ENCODE data around the gene KCNH2.
A peak's percentile ranks its signal among the peaks of the same experiment; 100 is the strongest.

The KCNH2 gene

GRCh38 chr7:150996376-150997074, 18.4 kb upstream of the KCNH2 start:
- WGBS, 2 experiments: 65 to 70% methylated on average over 30 of the region's 31 CpGs
- H3K36me3 ChIP-seq (ENCODE audit: control insufficient read depth, insufficient read depth, low read length): no peaks in the 10 kb centered on the region
- H3K4me1 ChIP-seq (ENCODE audit: control insufficient read depth, insufficient read depth, low read length): peaks cover 29% of the 10 kb centered on the region
- no peak overlapping the region for H3K27ac ChIP-seq (ENCODE audit: insufficient read depth, low read depth, low read length, poor library complexity, severe bottlenecking)
- H3K27me3 ChIP-seq (ENCODE audit: control insufficient read depth, insufficient read depth, low read length, poor library complexity, severe bottlenecking): no peaks in the 10 kb centered on the region
- H3K9me3 ChIP-seq (ENCODE audit: control insufficient read depth, low read length): no peaks in the 10 kb centered on the region
- no peak overlapping the region for H3K4me3 ChIP-seq (ENCODE audit: insufficient read depth, low read depth, low read length)

- Histone ChIP-seq H3K27me3 (ENCODE audit: control insufficient read depth, insufficient read depth, low read length, poor library complexity, severe bottlenecking) (no peaks in the 10 kb centered on the region), H3K9me3 (ENCODE audit: control insufficient read depth, low read length) (peaks cover 1% of the 10 kb centered on the region), H3K4me3 (ENCODE audit: insufficient read depth, low read depth, low read length) (no peak overlapping the region), H3K27ac (ENCODE audit: insufficient read depth, low read depth, low read length, poor library complexity, severe bottlenecking) (no peak overlapping the region), H3K36me3 (ENCODE audit: control insufficient read depth, insufficient read depth, low read length) (no peaks in the 10 kb centered on the region), H3K4me1 (ENCODE audit: control insufficient read depth, insufficient read depth, low read length) (peaks cover 29% of the 10 kb centered on the region)
- WGBS, 2 experiments: 80 to 86% methylated on average over 19 of the region's 19 CpGs
Observed at GRCh38 chr7:150994838-150995510, 16.9 kb upstream of the KCNH2 start.

DNA sequence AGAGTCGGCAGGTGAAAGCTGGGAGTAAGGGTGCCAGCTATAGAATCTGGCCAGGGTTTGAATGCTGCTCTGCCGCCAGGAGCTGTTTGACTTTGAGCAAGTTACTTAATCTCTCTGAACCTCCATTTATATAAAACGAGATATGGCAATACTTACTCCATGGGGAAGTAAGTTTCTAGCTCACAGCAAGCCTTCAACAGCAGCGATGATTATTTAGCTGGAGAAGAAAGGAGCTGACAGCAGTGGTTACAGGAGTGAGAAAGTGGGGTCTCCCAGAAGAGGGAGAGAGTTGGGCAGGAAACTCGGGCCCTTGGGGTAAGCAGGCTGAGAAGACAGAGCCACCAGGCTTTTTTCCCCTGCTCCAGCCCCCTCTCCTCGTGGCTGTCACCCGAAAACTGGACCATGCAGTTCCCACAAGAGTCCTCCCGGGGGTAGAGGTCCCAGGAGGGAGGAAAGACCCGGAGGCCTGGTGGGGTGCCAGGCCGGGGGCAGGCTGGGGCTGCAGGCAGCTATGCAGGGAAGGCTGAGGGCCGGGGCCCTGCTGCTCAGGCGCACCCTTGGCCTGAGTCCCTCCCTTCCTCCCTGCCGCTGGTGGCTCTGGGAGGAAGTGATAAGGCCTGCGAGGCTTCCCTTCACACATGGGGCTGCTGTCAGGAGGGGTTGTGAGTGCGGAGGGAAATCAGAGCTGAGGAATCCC, 16.2 kb upstream of the KCNH2 start:
- WGBS, 2 experiments: 79 to 81% methylated on average over 14 to 15 of the region's 15 CpGs
- Histone ChIP-seq H3K36me3 (ENCODE audit: control insufficient read depth, insufficient read depth, low read length) (no peaks in the 10 kb centered on the region), H3K27me3 (ENCODE audit: control insufficient read depth, insufficient read depth, low read length, poor library complexity, severe bottlenecking) (no peaks in the 10 kb centered on the region), H3K27ac (ENCODE audit: insufficient read depth, low read depth, low read length, poor library complexity, severe bottlenecking) (no peak overlapping the region), H3K4me1 (ENCODE audit: control insufficient read depth, insufficient read depth, low read length) (peaks cover 29% of the 10 kb centered on the region), H3K9me3 (ENCODE audit: control insufficient read depth, low read length) (peaks cover 2% of the 10 kb centered on the region), H3K4me3 (ENCODE audit: insufficient read depth, low read depth, low read length) (no peak overlapping the region)

DNA sequence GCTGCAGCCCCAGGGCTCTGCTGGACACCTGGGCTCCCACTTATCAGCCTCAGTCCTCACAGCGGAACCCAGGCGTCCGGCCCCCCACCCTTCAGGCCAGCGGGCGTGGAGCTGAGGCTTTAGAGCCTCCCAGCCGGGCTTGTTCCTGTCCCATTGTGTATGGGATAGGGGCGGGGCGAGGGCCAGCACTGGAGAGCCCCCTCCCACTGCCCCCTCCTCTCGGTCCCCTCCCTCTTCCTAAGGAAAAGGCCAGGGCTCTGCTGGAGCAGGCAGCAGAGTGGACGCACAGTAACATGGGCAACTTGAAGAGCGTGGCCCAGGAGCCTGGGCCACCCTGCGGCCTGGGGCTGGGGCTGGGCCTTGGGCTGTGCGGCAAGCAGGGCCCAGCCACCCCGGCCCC, 15.4 kb upstream of the KCNH2 start:
- WGBS, 2 experiments: 54 to 55% methylated on average over 14 of the region's 14 CpGs
- no peak overlapping the region for H3K27ac ChIP-seq (ENCODE audit: insufficient read depth, low read depth, low read length, poor library complexity, severe bottlenecking)
- H3K4me3 ChIP-seq (ENCODE audit: insufficient read depth, low read depth, low read length): no peak overlapping the region
- no peaks in the 10 kb centered on the region for H3K36me3 ChIP-seq (ENCODE audit: control insufficient read depth, insufficient read depth, low read length)
- H3K4me1 ChIP-seq (ENCODE audit: control insufficient read depth, insufficient read depth, low read length): peaks cover 29% of the 10 kb centered on the region
- no peaks in the 10 kb centered on the region for H3K27me3 ChIP-seq (ENCODE audit: control insufficient read depth, insufficient read depth, low read length, poor library complexity, severe bottlenecking)
- peaks cover 2% of the 10 kb centered on the region for H3K9me3 ChIP-seq (ENCODE audit: control insufficient read depth, low read length)

DNA sequence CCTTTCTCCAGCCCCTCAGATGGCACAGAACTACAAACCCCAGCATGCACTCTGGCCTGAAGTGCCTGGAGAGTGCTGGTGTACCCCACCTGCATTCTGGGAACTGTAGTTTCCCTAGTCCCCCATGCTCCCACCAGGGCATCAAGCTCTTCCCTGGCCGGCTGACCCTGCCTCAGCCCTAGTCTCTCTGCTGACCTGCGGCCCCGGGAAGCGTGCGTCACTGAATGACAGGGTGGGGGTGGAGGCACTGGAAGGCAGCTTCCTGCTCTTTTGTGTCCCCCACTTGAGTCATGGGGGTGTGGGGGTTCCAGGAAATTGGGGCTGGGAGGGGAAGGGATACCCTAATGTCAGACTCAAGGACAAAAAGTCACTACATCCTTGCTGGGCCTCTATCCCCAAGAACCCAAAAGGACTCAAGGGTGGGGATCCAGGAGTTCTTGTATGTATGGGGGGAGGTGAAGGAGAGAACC, 14.7 kb upstream of the KCNH2 start:
- Histone ChIP-seq H3K36me3 (ENCODE audit: control insufficient read depth, insufficient read depth, low read length) (no peaks in the 10 kb centered on the region), H3K4me1 (ENCODE audit: control insufficient read depth, insufficient read depth, low read length) (peaks cover 29% of the 10 kb centered on the region), H3K27me3 (ENCODE audit: control insufficient read depth, insufficient read depth, low read length, poor library complexity, severe bottlenecking) (no peaks in the 10 kb centered on the region), H3K27ac (ENCODE audit: insufficient read depth, low read depth, low read length, poor library complexity, severe bottlenecking) (no peak overlapping the region), H3K9me3 (ENCODE audit: control insufficient read depth, low read length) (peaks cover 2% of the 10 kb centered on the region), H3K4me3 (ENCODE audit: insufficient read depth, low read depth, low read length) (no peak overlapping the region)
- 13 to 14% methylated on average over 5 of the region's 5 CpGs for WGBS, 2 experiments

GRCh38 chr7:150992051-150992640, 14.0 kb upstream of the KCNH2 start:
- peaks cover 25% of the 10 kb centered on the region for H3K4me1 ChIP-seq (ENCODE audit: control insufficient read depth, insufficient read depth, low read length)
- 87 to 92% methylated on average over 6 of the region's 6 CpGs for WGBS, 2 experiments
- peaks cover 2% of the 10 kb centered on the region for H3K9me3 ChIP-seq (ENCODE audit: control insufficient read depth, low read length)
- H3K36me3 ChIP-seq (ENCODE audit: control insufficient read depth, insufficient read depth, low read length): no peaks in the 10 kb centered on the region
- no peaks in the 10 kb centered on the region for H3K27me3 ChIP-seq (ENCODE audit: control insufficient read depth, insufficient read depth, low read length, poor library complexity, severe bottlenecking)
- no peak overlapping the region for H3K4me3 ChIP-seq (ENCODE audit: insufficient read depth, low read depth, low read length)
- H3K27ac ChIP-seq (ENCODE audit: insufficient read depth, low read depth, low read length, poor library complexity, severe bottlenecking): no peak overlapping the region

GRCh38 chr7:150990416-150991186, 12.5 kb upstream of the KCNH2 start, which contains the start of gene NOS3:
Gene NOS3, plus strand, starts transcription at chr7:150991017. Its CDS starts 2,787 bp downstream, at chr7:150993804.
- no peaks in the 10 kb centered on the region for H3K27me3 ChIP-seq (ENCODE audit: control insufficient read depth, insufficient read depth, low read length, poor library complexity, severe bottlenecking)
- peaks cover 2% of the 10 kb centered on the region for H3K9me3 ChIP-seq (ENCODE audit: control insufficient read depth, low read length)
- H3K27ac ChIP-seq (ENCODE audit: insufficient read depth, low read depth, low read length, poor library complexity, severe bottlenecking): no peak within 1 kb of the TSS
- peaks cover 22% of the 10 kb centered on the region for H3K4me1 ChIP-seq (ENCODE audit: control insufficient read depth, insufficient read depth, low read length)
- no peaks in the 10 kb centered on the region for H3K36me3 ChIP-seq (ENCODE audit: control insufficient read depth, insufficient read depth, low read length)
- WGBS, 2 experiments: 92 to 95% methylated on average over 12 of the region's 12 CpGs
- H3K4me3 ChIP-seq (ENCODE audit: insufficient read depth, low read depth, low read length): no peak within 1 kb of the TSS

DNA sequence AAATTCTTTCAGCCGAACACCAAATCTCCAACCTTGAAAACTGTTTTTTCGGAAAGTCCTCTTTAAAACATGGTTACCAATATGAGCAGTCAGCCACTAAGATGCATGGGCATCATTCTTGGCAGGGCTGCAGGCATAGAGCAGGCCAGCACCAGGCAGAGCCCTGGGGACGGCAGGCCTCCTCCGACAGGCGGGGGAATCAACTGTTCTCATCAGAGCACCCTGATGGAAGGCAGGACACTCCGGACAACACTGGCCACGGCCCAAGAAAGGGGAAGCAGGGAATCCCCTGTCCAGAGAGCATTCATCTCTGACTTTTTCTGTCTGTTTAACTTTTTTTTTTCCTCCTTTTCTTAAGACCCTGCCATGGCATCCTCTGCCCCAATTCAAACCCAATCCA, 11.3 kb upstream of the KCNH2 start:
- WGBS, 2 experiments: 92 to 93% methylated on average over 7 of the region's 7 CpGs

GRCh38 chr7:150988230-150989226, 10.4 kb upstream of the KCNH2 start:
- H3K4me1 ChIP-seq (ENCODE audit: control insufficient read depth, insufficient read depth, low read length): peaks cover 6% of the 10 kb centered on the region
- H3K9me3 ChIP-seq (ENCODE audit: control insufficient read depth, low read length): peaks cover 2% of the 10 kb centered on the region
- WGBS, 2 experiments: 29 to 31% methylated on average over 31 of the region's 31 CpGs
- no peaks in the 10 kb centered on the region for H3K27me3 ChIP-seq (ENCODE audit: control insufficient read depth, insufficient read depth, low read length, poor library complexity, severe bottlenecking)
- H3K4me3 ChIP-seq (ENCODE audit: insufficient read depth, low read depth, low read length): peak overlapping the region; percentile 23
- H3K27ac ChIP-seq (ENCODE audit: insufficient read depth, low read depth, low read length, poor library complexity, severe bottlenecking): no peak overlapping the region
- H3K36me3 ChIP-seq (ENCODE audit: control insufficient read depth, insufficient read depth, low read length): no peaks in the 10 kb centered on the region

More for the DNA sequence above, 11.3 kb upstream of the KCNH2 start:
- Histone ChIP-seq H3K4me1 (ENCODE audit: control insufficient read depth, insufficient read depth, low read length) (peaks cover 14% of the 10 kb centered on the region), H3K27me3 (ENCODE audit: control insufficient read depth, insufficient read depth, low read length, poor library complexity, severe bottlenecking) (no peaks in the 10 kb centered on the region), H3K27ac (ENCODE audit: insufficient read depth, low read depth, low read length, poor library complexity, severe bottlenecking) (no peak overlapping the region), H3K9me3 (ENCODE audit: control insufficient read depth, low read length) (peaks cover 2% of the 10 kb centered on the region), H3K36me3 (ENCODE audit: control insufficient read depth, insufficient read depth, low read length) (no peaks in the 10 kb centered on the region), H3K4me3 (ENCODE audit: insufficient read depth, low read depth, low read length) (no peak overlapping the region)
